GM12878 (cell line): Measurements from ENCODE around the gene HCN1. TPM values are rescaled to one million over a fixed set of nuclear protein-coding genes. Genes with fewer than 3 reads are reported as not detected.

Experiments
- ATAC-seq: fragments of 200-7000 bp; cut with Tn5 transposase; 3 replicates; pipeline ENCODE4 v1.9.1; 2020; ENCODE audit warnings: mild to moderate bottlenecking, moderate library complexity
- BruUV-seq: library from RNA; stranded (reverse); fragments of 400-500 nt; replicated peaks from 2 replicates; lab custom pipeline; 2021; lab: Mats Ljungman, UMichigan
- CTCF ChIA-PET: fragments of 300-600 bp; sonication (Branson Sonifier 250); formaldehyde crosslinking; extraction: SDS; loops from one replicate; lab custom pipeline; 2021; ENCODE audit warnings: inconsistent platforms; lab: Yijun Ruan, JAX
- POLR2A ChIA-PET: fragments of 350-600 bp; formaldehyde crosslinking; extraction: SDS; loops from one replicate; lab custom pipeline; 2021; ENCODE audit warnings: inconsistent platforms; lab: Charles Lee
- RAD21 ChIA-PET: fragments of 300-600 bp; sonication (Branson Sonifier 250); formaldehyde crosslinking; loops from one replicate; lab custom pipeline; 2023; ENCODE audit warnings: antibody characterized with exemption; ENCODE audit not compliant: unreplicated experiment; lab: Charles Lee
- SMC1A ChIA-PET: fragments of 300-600 bp; sonication (Branson Sonifier 250); formaldehyde crosslinking; loops from one replicate; lab custom pipeline; 2023; ENCODE audit not compliant: unreplicated experiment, uncharacterized antibody; lab: Charles Lee
- DNase-seq: peaks from one replicate; pipeline ENCODE4 v3.0.0-alpha.2; 2011; ENCODE audit warnings: low read depth, low spot score
- FAIRE-seq: peaks from 3 replicates; lab custom pipeline; 2011; peaks lifted over from hg19 to GRCh38; lab: Jason Lieb, UNC
- H2AFZ ChIP-seq: 2 replicates; pipeline ENCODE4 v1.6.0; 2011; ENCODE audit warnings: low read depth, low read length, control low read depth; ENCODE audit not compliant: control insufficient read depth
- H3K27ac ChIP-seq: 2 replicates; pipeline ENCODE4 v1.5.1; 2011; ENCODE audit warnings: control low read depth; ENCODE audit not compliant: control insufficient read depth, insufficient read depth
- H3K27me3 ChIP-seq, 2 experiments: replicated peaks in 1 of 2; 2 replicates each; pipeline versions ENCODE4 v1.6.0 to v1.6.1; 2011; ENCODE audit warnings: low read length in 1 of 2; ENCODE audit not compliant: control insufficient read depth in 2 of 2, insufficient read depth in 2 of 2
- H3K36me3 ChIP-seq, 2 experiments: 2 replicates each; pipeline ENCODE4 v1.5.1; 2011; ENCODE audit warnings: low read length in 1 of 2; ENCODE audit not compliant: control insufficient read depth in 2 of 2, insufficient read depth in 2 of 2
- H3K4me1 ChIP-seq: 2 replicates; pipeline ENCODE4 v1.6.1; 2011; ENCODE audit warnings: mild to moderate bottlenecking, low read length, moderate library complexity, mixed read lengths; ENCODE audit not compliant: control insufficient read depth, insufficient read depth
- H3K4me2 ChIP-seq: 2 replicates; pipeline ENCODE4 v1.6.0; 2011; ENCODE audit warnings: control low read depth; ENCODE audit not compliant: control insufficient read depth, insufficient read depth
- H3K4me3 ChIP-seq: fragments of 200-600 bp; sonication (generic); 2 replicates; pipeline ENCODE4 v1.5.1; 2016
- H3K79me2 ChIP-seq: 2 replicates; pipeline ENCODE4 v1.6.0; 2011; ENCODE audit warnings: low read length; ENCODE audit not compliant: control insufficient read depth, insufficient read depth
- H3K9ac ChIP-seq: 2 replicates; pipeline ENCODE4 v1.8.0; 2011; ENCODE audit warnings: low read length, control low read depth, mixed read lengths; ENCODE audit not compliant: control insufficient read depth, insufficient read depth
- H3K9me3 ChIP-seq: replicated peaks from 3 replicates; pipeline ENCODE4 v1.5.1; 2011; ENCODE audit warnings: mild to moderate bottlenecking, low read length; ENCODE audit not compliant: control insufficient read depth, insufficient read depth
- H4K20me1 ChIP-seq: 2 replicates; pipeline ENCODE4 v1.6.0; 2011; ENCODE audit not compliant: control insufficient read depth, insufficient read depth
- BRCA1 ChIP-seq: IDR thresholded peaks from 2 replicates; pipeline ENCODE4 v1.6.1; 2011; ENCODE audit warnings: low read depth, low read length, improper control_type of control experiment
- EED ChIP-seq: sonication (generic); IDR thresholded peaks from 2 replicates; pipeline ENCODE4 v1.6.1; 2016; ENCODE audit warnings: antibody characterized with exemption, low read depth
- ETV6 ChIP-seq, 2 experiments: fragments of 450-650 bp in 1 of 2; IDR thresholded peaks in 1 of 2; conservative IDR thresholded peaks in 1 of 2; 2 replicates each; pipeline ENCODE4 v1.6.1; 2014; ENCODE audit warnings: antibody characterized with exemption in 1 of 2, borderline replicate concordance in 1 of 2, low read depth in 1 of 2, mild to moderate bottlenecking in 1 of 2, moderate library complexity in 1 of 2
- FOXM1 ChIP-seq: IDR thresholded peaks from 2 replicates; pipeline ENCODE4 v1.6.1; 2012; ENCODE audit warnings: low read depth, mild to moderate bottlenecking, inconsistent platforms, low read length, moderate library complexity
- HDGF ChIP-seq: fragments of 450-650 bp; IDR thresholded peaks from 2 replicates; pipeline ENCODE4 v1.6.1; 2016; ENCODE audit warnings: antibody characterized with exemption
- IRF4 ChIP-seq: IDR thresholded peaks from 2 replicates; pipeline ENCODE4 v1.6.1; 2011; ENCODE audit warnings: low read depth, low read length
- JUND ChIP-seq: IDR thresholded peaks from 2 replicates; pipeline ENCODE4 v1.6.1; 2012; ENCODE audit warnings: low read depth, mild to moderate bottlenecking, low read length, improper control_type of control experiment, moderate library complexity
- LARP7 ChIP-seq: fragments of 450-650 bp; IDR thresholded peaks from 2 replicates; pipeline ENCODE4 v1.6.1; 2017; ENCODE audit warnings: mild to moderate bottlenecking
- NFIC ChIP-seq: IDR thresholded peaks from 2 replicates; pipeline ENCODE4 v1.6.1; 2012; ENCODE audit warnings: low read depth, mild to moderate bottlenecking, inconsistent platforms, low read length, moderate library complexity
- NFYA ChIP-seq: IDR thresholded peaks from 2 replicates; pipeline ENCODE4 v1.6.1; 2011; ENCODE audit warnings: low read depth, mild to moderate bottlenecking, low read length, improper control_type of control experiment, borderline replicate concordance
- PAX8 ChIP-seq: fragments of 450-650 bp; IDR thresholded peaks from 2 replicates; pipeline ENCODE4 v1.6.1; 2017; ENCODE audit warnings: mild to moderate bottlenecking, moderate library complexity
- RB1 ChIP-seq: fragments of 450-650 bp; formaldehyde crosslinking; IDR thresholded peaks from 2 replicates; pipeline ENCODE4 v1.6.1; 2017; ENCODE audit warnings: mild to moderate bottlenecking, borderline replicate concordance
- RUNX3 ChIP-seq: IDR thresholded peaks from 2 replicates; pipeline ENCODE4 v1.6.1; 2012; ENCODE audit warnings: low read length, inconsistent platforms
- ZNF274 ChIP-seq: IDR thresholded peaks from one replicate; pipeline ENCODE4 v1.8.0; 2011; ENCODE audit not compliant: insufficient read length, insufficient read depth
- ZNF622 ChIP-seq: fragments of 450-650 bp; IDR thresholded peaks from 2 replicates; pipeline ENCODE4 v1.6.1; 2017; ENCODE audit warnings: mild to moderate bottlenecking, inconsistent platforms
- WGBS: methylation state at CpG from one replicate; pipeline ENCODE4 v1.1.6; 2016; ENCODE audit warnings: low lambda C conversion rate; ENCODE audit not compliant: insufficient replicate concordance, insufficient coverage; ENCODE audit errors: missing lambda C conversion rate; 5-methylcytosine and 5-hydroxymethylcytosine counted together
- in situ Hi-C: fragments of 300-500 bp; cut with MboI; formaldehyde crosslinking; loops from 9 replicates; pipeline ENCODE4 v1.14.3; 2018; ENCODE audit warnings: mixed read lengths
- intact Hi-C: fragments of 100-400 bp; cut with micrococcal nuclease; formaldehyde crosslinking; loops from one replicate; pipeline ENCODE4 v1.14.2; 2022; ENCODE audit not compliant: unreplicated experiment
- polyA plus RNA-seq, 11 experiments: library from polyadenylated mRNA; depleted of rRNA in 4 of 11; unstranded in 6 of 11; stranded (reverse) in 5 of 11; fragments of >200 nt; fragmentation: Nextera tagmentation in 4 of 11; fragmentation: Illumina TruSeq in 1 of 11; extraction: Ambion mirVana in 4 of 11; extraction: Trizol in 1 of 11; gene quantifications; 1 replicate in 1 of 11; 2 replicates in 10 of 11; pipeline versions ENCODE4 v1.2.1 to v1.2.3, GENCODE V29; 2011 to 2016; ENCODE audit warnings: inconsistent platforms in 2 of 11, missing spikeins in 2 of 11, low read depth in 1 of 11
- total RNA-seq, 4 experiments: library from RNA; depleted of rRNA in 3 of 4; stranded (reverse); fragments of >200 nt in 3 of 4; fragmentation: Illumina TruSeq in 1 of 4; extraction: Trizol in 1 of 4; gene quantifications; 2 replicates each; pipeline versions ENCODE4 v1.2.1 to v1.2.3, GENCODE V29; 2013 to 2021
- TF ChIP-seq, protein P1 (sequence below): IDR thresholded peaks from 2 replicates; pipeline ENCODE4 v1.6.1; 2011; ENCODE audit warnings: borderline replicate concordance, low read depth, mild to moderate bottlenecking, moderate library complexity, mixed read lengths, low read length; ENCODE audit not compliant: insufficient read depth; ENCODE audit errors: extremely low read length
- TF ChIP-seq, protein P2 (sequence below): IDR thresholded peaks from 2 replicates; pipeline ENCODE4 v1.6.1; 2012; ENCODE audit warnings: low read depth, low read length, improper control_type of control experiment
- TF ChIP-seq, protein P3 (sequence below): fragments of 450-650 bp; IDR thresholded peaks from 2 replicates; pipeline ENCODE4 v1.6.1; 2017; ENCODE audit warnings: antibody characterized with exemption, mild to moderate bottlenecking, moderate library complexity
- TF ChIP-seq, protein P4 (sequence below): fragments of 450-650 bp; IDR thresholded peaks from 2 replicates; pipeline ENCODE4 v1.6.1; 2016; ENCODE audit warnings: mild to moderate bottlenecking
- TF ChIP-seq, protein P5 (sequence below): fragments of 450-650 bp; IDR thresholded peaks from 2 replicates; pipeline ENCODE4 v1.6.1; 2017; ENCODE audit warnings: low read depth, mild to moderate bottlenecking, moderate library complexity

HCN1 gene
- total and polyA plus RNA-seq, 10 of the 15 experiments (the other 5 are each of a cell fraction or from before 2014, with no cell fraction given), result not detected

DNA sequence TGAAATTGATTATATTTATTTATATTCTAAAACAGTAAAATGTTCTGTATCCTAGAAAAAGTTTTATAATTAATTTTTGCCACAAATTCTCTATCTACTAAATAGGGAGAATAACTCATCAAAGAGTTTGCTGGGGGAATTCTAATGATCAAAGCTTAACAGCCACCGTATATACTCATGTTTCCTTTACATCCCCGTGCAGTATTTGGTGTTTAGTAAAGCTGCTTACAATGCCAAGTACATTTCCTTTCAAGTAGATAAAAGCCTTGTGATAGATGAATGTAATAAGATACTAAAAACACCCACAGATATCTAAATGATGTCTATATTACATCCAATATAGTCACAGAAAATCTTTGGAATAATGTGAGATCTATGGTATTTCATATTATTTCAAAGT lies 312.2 kb downstream of the HCN1 start:
- H2AFZ ChIP-seq, result no peak overlapping the region

More for the DNA sequence above, 312.2 kb downstream of the HCN1 start:
- Histone ChIP-seq H3K27me3 (no peaks in the 10 kb centered on the region), H3K4me2 (no peak overlapping the region), H3K9me3 (no peaks in the 10 kb centered on the region), H3K9ac (no peak overlapping the region), H4K20me1 (no peaks in the 10 kb centered on the region), H3K79me2 (no peaks in the 10 kb centered on the region), H3K4me1 (no peaks in the 10 kb centered on the region), H3K27ac (no peak overlapping the region), H3K36me3 (no peaks in the 10 kb centered on the region), H3K4me3 (no peak overlapping the region)
- no TSS peak for BruUV-seq
- DNase-seq (no peak), ATAC-seq (no peak), FAIRE-seq (no peak)
- ChIA-PET SMC1A (no interaction called here), CTCF (no interaction called here), RAD21 (no interaction called here), POLR2A (no interaction called here)
- TF ChIP-seq JUND (no peak), EED (no peak), ZNF622 (no peak), ETV6 (conservative IDR thresholded peaks at IDR 0.05 in 1 of 2, IDR thresholded peaks at IDR 0.05 in 1 of 2; ENCODE audit: borderline replicate concordance in 1 of 2, low read depth in 1 of 2) (no peak), NFYA (no peak), ZNF274 (no peak), BRCA1 (no peak), PAX8 (no peak), RB1 (no peak), LARP7 (no peak), NFIC (no peak), FOXM1 (no peak), IRF4 (no peak), RUNX3 (no peak), HDGF (no peak)
- TF ChIP-seq, protein P1, sequence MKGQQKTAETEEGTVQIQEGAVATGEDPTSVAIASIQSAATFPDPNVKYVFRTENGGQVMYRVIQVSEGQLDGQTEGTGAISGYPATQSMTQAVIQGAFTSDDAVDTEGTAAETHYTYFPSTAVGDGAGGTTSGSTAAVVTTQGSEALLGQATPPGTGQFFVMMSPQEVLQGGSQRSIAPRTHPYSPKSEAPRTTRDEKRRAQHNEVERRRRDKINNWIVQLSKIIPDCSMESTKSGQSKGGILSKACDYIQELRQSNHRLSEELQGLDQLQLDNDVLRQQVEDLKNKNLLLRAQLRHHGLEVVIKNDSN, result no peak
- TF ChIP-seq, protein P2, sequence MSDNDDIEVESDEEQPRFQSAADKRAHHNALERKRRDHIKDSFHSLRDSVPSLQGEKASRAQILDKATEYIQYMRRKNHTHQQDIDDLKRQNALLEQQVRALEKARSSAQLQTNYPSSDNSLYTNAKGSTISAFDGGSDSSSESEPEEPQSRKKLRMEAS, result no peak
- TF ChIP-seq, protein P3, sequence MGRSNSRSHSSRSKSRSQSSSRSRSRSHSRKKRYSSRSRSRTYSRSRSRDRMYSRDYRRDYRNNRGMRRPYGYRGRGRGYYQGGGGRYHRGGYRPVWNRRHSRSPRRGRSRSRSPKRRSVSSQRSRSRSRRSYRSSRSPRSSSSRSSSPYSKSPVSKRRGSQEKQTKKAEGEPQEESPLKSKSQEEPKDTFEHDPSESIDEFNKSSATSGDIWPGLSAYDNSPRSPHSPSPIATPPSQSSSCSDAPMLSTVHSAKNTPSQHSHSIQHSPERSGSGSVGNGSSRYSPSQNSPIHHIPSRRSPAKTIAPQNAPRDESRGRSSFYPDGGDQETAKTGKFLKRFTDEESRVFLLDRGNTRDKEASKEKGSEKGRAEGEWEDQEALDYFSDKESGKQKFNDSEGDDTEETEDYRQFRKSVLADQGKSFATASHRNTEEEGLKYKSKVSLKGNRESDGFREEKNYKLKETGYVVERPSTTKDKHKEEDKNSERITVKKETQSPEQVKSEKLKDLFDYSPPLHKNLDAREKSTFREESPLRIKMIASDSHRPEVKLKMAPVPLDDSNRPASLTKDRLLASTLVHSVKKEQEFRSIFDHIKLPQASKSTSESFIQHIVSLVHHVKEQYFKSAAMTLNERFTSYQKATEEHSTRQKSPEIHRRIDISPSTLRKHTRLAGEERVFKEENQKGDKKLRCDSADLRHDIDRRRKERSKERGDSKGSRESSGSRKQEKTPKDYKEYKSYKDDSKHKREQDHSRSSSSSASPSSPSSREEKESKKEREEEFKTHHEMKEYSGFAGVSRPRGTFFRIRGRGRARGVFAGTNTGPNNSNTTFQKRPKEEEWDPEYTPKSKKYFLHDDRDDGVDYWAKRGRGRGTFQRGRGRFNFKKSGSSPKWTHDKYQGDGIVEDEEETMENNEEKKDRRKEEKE, result no peak
- TF ChIP-seq, protein P4, sequence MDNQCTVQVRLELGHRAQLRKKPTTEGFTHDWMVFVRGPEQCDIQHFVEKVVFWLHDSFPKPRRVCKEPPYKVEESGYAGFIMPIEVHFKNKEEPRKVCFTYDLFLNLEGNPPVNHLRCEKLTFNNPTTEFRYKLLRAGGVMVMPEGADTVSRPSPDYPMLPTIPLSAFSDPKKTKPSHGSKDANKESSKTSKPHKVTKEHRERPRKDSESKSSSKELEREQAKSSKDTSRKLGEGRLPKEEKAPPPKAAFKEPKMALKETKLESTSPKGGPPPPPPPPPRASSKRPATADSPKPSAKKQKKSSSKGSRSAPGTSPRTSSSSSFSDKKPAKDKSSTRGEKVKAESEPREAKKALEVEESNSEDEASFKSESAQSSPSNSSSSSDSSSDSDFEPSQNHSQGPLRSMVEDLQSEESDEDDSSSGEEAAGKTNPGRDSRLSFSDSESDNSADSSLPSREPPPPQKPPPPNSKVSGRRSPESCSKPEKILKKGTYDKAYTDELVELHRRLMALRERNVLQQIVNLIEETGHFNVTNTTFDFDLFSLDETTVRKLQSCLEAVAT, result no peak
- TF ChIP-seq, protein P5, sequence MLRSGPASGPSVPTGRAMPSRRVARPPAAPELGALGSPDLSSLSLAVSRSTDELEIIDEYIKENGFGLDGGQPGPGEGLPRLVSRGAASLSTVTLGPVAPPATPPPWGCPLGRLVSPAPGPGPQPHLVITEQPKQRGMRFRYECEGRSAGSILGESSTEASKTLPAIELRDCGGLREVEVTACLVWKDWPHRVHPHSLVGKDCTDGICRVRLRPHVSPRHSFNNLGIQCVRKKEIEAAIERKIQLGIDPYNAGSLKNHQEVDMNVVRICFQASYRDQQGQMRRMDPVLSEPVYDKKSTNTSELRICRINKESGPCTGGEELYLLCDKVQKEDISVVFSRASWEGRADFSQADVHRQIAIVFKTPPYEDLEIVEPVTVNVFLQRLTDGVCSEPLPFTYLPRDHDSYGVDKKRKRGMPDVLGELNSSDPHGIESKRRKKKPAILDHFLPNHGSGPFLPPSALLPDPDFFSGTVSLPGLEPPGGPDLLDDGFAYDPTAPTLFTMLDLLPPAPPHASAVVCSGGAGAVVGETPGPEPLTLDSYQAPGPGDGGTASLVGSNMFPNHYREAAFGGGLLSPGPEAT, result no peak
- in situ Hi-C loops, result no loop called here
- WGBS, result 38% methylated on average over 2 of the region's 2 CpGs
- intact Hi-C loops, result no loop called here
